Left cardiac atrium (tissue), 2 donors: ENCODE data around the gene SLC51B. TPM values are rescaled to one million over a fixed set of nuclear protein-coding genes. Genes with fewer than 3 reads are reported as not detected.

Experiments used
- total RNA-seq, 2 donors: library from RNA; stranded (reverse); fragmentation: NEBNext Ultra II Directional; extraction: Animal tissue kit (Norgen Biotek cat#: 25700); gene quantifications; one replicate each; pipeline ENCODE4 v1.2.1, GENCODE V29; 2021
- donor health status: DM: no; HTN: yes; CAD: no; lungs with severe emphysema.
- donor health status: DM: yes; HTN: yes; CAD: no.

SLC51B gene
- total RNA-seq, 2 donors from 2014 or later: not detected

Other genes with a start within 250 kb of the SLC51B start
- gene PIF1, start 219.7 kb upstream of the SLC51B start, total RNA-seq: under 1 TPM; 0.47 to 0.94 TPM
- gene PLEKHO2, start 203.5 kb upstream of the SLC51B start, total RNA-seq: 10 to 100 TPM; 21.3 to 27.0 TPM
- 1 to 10 TPM; 3.9 to 5.0 TPM for gene ANKDD1A, start 133.5 kb upstream of the SLC51B start, total RNA-seq
- 10 to 100 TPM; 54.0 to 58.6 TPM for gene SPG21, start 55.5 kb upstream of the SLC51B start, total RNA-seq
- gene MTFMT, start 15.7 kb upstream of the SLC51B start, total RNA-seq: 10 to 100 TPM; 13.9 to 23.6 TPM
- gene RASL12, start 22.6 kb downstream of the SLC51B start, total RNA-seq: 10 to 100 TPM; 53.3 to 63.3 TPM
- gene KBTBD13, start 31.4 kb downstream of the SLC51B start, total RNA-seq: 1 to 10 TPM; 2.6 to 5.2 TPM
- gene UBAP1L, start 69.8 kb downstream of the SLC51B start, total RNA-seq: 1 to 10 TPM; 2.1 to 2.9 TPM
- gene PDCD7, start 88.4 kb downstream of the SLC51B start, total RNA-seq: 10 to 100 TPM; 15.7 to 19.3 TPM
- 10 to 100 TPM; 40.8 to 52.5 TPM for gene CLPX, start 140.0 kb downstream of the SLC51B start, total RNA-seq
- 10 to 100 TPM in 1 of 2 donors, 1 to 10 TPM in 1; 8.2 to 31.1 TPM for gene CILP, start 166.1 kb downstream of the SLC51B start, total RNA-seq
- 1 to 10 TPM; 3.5 to 4.6 TPM for gene PARP16, start 241.5 kb downstream of the SLC51B start, total RNA-seq